GM19035 (cell line): ENCODE measurements around the gene SHF.
"Not testable (repeated sequence)": the region's sequence is repeated elsewhere in the genome, so short reads cannot be mapped to it uniquely, and the experiment has no call there.

Experiments
- ATAC-seq: cut with Tn5 transposase; IDR thresholded peaks from one replicate; pipeline ENCODE4 v1.9.1; 2021; ENCODE audit not compliant: unreplicated experiment

Gene SHF

DNA sequence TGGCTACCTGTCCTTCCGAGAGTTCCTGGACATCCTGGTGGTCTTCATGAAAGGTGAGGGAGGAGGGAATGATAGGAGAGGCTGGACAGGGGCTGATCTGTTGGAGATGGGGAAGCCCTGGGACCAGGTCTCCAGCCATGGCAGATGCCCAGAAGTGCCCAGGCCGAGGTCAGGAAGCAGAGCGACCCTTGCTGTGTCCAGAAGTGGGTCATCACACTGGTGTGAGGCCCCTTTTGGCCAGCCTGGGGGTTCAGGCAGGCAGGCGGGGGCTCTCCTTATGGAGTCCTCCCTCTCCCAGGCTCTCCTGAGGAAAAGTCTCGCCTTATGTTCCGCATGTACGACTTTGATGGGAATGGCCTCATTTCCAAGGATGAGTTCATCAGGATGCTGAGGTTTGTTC, 40.2 kb downstream of the SHF start:
- no peak for ATAC-seq

DNA sequence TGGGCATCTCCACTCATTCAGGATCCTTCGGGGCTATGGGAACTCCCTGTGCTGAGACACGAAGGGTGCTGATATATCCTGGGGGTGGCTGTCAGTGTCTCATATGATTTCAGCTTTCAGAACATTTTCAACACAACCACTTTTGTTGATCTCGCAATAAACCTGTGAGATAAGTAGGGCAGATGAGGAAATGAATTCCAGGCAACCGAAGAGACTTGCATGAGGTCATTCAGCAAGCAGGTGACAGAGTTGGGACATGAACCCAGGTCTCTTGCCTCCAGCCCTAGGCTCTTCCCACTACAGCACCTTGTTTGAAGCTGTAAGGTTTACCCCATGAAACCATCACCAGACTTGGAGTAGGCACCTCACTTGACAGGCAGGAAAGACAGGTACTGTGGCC, 41.4 kb downstream of the SHF start:
- no peak for ATAC-seq

DNA sequence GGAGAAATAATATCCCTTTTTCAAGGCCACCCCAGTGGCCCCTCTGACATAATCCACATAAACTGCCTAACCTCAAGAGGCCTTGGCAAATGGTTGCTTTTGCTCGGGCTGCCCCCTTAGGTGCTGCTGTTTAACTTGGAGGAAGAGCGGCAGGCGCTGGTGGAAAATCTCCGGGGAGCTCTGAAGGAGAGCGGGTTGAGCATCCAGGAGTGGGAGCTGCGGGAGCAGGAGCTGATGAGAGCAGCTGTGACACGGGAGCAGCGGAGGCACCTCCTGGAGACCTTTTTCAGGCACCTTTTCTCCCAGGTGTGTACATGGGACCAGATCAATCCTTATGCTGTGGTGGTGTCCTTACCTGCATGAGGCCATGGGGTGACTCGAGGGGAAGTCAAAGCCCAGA, 43.0 kb downstream of the SHF start:
- no peak for ATAC-seq

DNA sequence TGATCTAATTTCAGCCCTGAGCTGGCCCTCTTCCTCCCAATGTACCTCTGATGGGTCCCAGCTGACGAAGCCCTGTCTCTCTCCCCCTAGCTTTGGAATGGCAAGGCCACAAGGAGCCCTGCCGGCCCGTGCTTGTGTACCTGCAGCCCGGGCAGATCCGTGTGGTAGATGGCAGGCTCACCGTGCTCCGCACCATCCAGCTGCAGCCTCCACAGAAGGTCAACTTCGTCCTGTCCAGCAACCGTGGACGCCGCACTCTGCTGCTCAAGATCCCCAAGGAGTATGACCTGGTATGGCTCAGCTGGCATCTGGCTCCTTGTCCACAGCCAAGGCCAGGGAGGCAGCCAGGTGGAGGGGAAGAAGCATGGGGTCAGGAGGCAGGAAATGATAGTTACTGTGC, 43.8 kb downstream of the SHF start:
- no peak for ATAC-seq

DNA sequence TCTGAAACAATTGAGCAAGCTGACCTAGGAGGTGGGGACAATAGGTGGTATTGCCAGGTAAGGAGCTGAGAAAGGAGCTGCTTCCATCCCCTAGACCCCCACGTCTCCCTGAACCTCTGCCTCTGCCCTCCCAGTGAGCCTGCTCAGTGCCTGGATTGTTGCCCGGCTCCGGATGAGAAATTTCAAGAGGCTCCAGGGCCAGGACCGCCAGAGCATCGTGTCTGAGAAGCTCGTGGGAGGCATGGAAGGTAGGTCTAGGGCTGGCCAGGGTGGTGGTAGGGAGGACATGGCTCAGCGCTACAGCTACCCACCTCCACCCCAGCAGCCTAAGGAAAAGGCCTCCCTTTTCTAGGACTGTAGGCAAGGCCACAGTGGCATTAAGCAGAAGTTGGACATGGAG, 44.7 kb downstream of the SHF start:
- ATAC-seq, result no peak

DNA sequence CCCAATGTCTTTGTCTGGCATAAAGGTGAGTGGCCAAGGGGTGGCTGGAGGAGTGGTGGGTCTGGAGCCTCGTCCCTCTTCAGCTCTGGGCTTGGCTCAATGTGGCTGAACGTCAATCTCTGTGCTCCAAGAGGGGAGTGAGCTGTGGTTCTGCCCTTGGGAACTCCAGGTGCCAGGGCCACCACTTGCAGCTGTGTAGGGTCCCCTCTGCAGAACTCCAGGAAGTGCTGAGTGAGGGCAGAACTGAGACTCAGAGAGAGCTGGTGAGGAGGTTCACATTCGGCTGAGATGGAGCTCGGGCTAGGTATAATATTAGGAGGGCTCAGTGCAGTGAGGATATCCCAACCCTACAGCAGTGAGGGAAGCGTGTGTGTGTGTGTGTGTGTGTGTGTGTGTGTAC, 46.4 kb downstream of the SHF start:
- no peak for ATAC-seq

DNA sequence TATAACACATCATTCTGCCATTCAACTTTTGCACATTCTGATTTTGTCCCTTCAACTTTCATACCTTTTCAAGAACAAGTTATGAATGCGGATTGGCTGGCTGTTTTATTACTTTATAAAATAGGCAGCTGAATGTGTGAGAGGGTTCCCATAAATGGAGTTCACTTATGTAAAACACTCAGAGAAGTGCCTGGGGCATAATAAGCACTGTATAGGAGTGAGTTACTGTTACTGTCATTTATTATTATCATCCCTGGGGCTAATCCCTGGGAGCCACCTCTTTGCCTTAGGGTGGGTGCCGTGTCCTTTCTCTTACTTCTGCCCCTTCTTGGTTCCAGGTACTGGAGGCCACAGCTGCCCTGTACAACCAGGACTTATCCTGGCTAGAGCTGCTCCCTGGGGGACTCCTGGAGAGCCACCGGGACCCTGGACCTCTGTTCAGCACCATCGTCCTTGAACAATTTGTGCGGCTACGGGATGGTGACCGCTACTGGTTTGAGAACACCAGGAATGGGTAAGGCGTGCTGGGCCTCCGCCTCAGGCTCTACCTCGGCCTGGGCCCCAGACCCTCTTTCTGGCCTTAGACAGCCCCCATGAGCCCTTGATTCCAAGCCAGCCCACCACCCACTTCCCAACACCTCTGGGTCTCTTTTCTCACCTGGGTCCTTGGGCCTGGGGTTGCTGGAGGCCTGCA, 47.1 kb downstream of the SHF start:
- no peak for ATAC-seq

DNA sequence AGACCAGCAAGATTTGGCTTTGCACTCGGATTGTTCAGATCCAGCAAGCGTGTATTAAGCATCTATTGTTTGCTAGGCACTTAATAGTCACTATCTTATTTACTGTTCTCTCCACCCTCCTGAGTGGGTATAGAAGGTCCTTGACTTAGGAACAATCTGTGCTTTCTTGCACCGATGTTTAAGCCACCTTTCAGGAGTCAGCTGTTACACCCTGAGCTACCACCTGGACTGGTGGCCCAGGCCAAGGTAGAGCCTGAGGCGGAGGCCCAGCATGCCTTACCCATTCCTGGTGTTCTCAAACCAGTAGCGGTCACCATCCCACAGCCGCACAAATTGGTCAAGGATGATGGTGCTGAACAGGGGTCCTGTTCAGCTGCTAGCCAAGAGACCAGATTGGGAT, 48.0 kb downstream of the SHF start:
- ATAC-seq, result no peak

DNA sequence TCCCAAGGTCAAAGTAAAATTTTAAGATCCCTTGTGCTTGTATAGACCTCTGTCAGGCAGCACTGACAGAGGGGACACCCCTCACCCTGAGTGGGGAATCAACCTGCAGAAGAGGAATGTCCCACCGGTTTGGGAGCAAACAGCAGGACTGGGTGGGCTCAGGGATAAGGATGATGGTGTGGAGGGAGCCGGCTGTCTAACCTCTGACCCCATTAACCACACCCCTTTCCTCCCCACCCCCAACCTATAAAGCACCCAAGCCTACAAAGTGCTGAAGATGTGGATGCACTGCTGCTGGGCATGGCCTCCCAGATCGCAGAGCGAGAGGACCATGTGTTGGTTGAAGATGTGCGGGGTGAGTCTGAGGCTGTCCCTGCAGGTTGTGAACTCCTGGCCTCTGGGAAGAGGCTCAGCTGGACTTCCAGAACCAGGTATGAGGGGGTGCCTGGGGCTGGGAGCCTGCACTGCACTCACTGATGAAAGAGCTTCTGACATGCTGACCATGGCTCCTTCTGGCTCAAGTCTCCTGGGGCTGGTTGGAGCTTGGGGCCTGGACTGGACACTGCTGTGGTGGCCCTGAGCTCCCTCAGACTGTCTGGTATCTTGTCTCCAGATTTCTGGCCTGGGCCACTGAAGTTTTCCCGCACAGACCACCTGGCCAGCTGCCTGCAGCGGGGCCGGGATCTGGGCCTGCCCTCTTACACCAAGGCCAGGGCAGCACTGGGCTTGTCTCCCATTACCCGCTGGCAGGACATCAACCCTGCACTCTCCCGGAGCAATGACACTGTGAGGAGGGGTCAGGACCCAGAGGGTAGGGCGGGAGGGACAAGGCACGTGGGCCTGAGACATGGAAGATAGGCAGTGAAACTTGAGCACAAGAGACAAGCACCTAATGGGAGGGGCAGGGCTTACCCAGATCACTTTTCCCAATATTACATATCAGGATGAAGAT, 48.7 kb downstream of the SHF start:
- ATAC-seq, result no peak

DNA sequence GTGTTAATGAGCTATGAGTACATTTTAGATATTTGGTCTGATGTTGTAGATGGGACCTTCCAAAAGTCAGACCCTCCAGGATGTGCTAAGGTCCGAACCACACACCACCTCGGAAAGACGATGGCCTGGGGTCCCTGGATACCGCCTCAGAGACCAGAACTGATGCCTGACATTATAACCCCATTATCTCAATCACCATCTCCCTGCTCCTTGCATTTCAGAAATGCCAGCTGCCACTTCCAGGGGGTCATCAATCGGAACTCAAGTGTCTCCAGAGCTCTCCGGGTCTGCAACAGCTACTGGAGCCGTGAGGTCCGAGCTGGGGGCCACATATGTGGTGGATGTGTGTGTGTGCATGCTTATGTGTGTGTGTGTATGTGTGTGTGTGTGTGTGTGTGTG, 50.1 kb downstream of the SHF start:
- ATAC-seq, result no peak

DNA sequence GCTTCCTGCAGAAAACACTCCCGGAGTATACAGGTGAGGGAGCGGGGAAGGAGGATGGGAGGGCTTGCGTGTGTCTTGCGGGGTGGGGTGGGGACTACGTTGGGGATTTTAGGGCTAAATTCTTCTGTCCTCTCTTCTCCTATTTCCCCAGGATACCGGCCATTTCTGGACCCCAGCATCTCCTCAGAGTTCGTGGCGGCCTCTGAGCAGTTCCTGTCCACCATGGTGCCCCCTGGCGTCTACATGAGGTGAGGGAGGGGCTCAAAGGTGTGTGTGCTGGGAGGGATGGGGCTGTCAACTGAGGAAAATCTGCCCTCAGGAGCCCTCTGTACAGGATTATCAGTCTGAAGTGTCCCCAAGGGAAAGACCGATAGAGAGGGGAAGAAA, 51.4 kb downstream of the SHF start:
- ATAC-seq, result no peak

DNA sequence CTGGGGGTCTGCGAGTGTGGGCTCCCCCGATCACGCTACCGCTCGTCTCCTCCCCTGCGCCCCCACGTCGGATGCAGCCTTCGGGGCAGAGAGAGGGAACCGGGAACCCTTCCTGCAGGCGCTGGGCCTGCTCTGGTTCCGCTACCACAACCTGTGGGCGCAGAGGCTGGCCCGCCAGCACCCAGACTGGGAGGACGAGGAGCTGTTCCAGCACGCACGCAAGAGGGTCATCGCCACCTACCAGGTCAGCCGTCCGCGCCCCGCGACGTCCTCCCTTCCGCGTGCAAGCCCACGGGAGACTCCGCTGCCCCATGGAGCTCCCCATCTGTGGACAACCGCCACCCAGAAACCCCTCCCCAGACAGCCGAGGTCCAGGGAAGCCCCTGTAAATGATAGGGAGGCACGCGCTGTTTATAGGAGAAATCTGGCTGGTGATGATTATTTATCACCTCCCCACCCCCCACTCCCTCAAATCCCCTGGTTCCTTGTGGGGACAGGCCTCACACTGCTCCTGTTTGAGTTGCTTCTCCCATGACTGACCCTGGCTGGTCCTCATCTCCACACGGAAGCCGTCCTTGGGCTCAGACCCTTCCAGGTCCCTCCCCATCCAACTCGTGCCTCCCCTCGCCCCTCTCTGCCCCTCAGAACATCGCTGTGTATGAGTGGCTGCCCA, 51.9 kb downstream of the SHF start:
- not testable (repeated sequence) for ATAC-seq

DNA sequence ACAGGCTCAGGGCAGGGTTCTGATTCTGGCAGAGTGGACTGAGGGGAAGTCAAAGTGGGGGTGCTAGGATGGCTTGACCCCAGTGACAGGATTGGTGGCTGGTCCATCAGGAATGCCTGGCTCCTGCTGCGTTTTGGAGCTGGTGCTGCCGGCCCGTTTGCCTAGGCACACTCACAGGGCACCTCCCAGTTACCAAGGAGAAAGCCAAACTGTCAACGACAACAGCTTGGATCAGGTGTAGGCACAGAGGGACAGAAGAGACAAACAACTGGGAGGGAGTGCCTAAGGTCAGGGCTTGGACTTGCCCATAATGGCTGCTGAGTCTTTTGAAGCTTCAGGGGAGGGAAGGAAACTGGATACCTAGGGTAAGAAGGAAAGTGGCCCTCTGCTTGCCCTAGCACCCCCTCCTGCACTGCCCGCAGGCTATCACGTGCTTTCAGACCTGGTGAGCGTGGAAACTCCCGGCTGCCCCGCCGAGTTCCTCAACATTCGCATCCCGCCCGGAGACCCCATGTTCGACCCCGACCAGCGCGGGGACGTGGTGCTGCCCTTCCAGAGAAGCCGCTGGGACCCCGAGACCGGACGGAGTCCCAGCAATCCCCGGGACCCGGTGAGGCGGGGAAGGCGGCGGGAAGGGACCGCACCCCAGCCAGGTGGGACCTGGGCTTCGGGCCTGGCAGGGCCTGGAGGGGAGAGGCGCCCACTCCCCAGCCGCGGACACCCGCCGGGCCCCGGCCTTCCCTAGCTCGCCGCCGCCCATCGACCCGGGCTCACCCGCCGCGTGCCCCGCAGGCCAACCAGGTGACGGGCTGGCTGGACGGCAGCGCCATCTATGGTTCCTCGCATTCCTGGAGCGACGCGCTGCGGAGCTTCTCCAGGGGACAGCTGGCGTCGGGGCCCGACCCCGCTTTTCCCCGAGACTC, 52.8 kb downstream of the SHF start:
- no peak for ATAC-seq

DNA sequence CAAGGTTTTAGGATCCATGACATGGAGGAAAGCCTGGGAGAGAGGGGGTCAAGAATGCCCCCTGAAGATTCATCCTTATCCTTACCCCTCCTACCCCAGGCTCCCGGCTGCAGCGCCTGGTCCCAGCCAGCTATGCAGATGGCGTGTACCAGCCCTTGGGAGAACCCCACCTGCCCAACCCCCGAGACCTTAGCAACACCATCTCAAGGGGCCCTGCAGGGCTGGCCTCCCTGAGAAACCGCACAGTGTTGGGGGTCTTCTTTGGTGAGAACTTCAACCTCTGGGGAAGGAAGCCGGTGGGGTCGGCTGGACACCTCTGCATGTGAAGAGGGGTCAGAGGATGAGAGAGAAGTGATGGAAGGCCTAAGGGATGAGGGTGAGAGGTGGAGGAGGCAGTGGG, 53.7 kb downstream of the SHF start:
- no peak for ATAC-seq

DNA sequence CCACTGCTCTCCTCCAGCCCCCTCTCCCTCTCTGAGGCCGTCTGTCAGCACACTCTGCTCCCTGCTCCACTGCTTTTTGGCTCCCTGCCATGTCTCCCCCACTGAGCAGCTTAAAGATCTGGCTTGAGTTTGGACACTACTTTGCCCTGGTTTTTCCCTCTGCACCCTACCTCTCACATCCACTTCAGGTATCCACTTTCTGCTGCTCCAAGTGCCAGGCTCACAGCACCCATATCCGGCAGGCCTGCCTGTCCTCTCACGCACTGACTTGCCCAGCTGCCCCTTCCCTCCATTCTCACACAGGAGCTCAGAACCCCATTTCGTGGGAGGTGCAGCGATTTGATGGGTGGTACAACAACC, 54.2 kb downstream of the SHF start:
- ATAC-seq, result no peak

DNA sequence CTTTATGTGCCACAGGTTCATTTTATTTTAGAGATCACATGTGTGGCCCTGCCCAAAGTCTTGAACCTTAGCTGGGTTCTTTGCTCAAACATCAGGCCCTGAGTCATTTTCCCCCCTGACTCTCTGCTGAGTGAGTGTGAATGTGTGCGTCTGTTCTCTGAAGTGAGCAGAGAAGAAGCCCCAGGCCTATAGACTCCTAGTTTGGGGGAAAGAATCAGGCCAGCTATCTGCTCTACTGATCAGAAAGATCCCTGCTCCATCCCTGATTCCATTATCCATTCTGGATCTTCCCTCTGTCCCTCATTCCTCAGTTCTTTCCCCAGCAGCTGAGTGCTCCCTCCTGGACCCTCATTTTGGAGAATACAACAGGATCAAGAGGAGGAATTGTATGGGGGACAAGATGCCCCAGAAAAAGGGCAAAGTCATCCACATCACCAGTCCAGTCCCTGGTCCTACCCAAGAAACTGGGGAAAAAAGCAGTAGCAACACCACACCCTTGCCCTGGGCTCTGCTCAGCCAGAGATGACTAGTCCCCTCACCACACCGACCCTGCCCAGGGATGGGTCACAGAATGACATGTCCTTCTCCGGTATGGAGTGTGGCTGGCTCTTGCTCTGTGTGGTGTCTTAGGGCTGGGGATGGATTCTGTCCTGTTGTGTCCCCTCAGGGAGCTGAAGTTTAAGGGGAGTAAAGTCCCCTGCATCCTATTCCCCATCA, 54.8 kb downstream of the SHF start:
- ATAC-seq, result no peak

DNA sequence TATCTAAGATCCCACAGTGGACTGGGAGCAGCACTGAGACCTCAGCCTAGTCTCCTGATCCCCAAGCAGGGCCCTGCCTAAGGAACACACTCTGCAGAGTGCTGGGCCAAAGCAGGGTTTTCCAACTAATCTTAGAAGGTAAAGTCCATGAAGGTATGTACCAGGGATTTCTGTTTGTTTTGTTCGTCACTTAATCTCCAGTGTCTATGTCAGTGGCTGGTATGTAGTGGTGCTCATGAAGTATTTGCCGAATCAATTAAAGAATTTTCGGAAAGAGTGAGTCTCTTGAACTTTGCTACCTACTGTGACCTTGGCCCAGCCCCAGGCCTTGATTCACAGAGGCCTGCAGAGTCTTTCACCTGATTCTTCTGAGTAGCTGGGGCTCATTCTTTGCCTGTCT, 56.3 kb downstream of the SHF start:
- ATAC-seq, result no peak

DNA sequence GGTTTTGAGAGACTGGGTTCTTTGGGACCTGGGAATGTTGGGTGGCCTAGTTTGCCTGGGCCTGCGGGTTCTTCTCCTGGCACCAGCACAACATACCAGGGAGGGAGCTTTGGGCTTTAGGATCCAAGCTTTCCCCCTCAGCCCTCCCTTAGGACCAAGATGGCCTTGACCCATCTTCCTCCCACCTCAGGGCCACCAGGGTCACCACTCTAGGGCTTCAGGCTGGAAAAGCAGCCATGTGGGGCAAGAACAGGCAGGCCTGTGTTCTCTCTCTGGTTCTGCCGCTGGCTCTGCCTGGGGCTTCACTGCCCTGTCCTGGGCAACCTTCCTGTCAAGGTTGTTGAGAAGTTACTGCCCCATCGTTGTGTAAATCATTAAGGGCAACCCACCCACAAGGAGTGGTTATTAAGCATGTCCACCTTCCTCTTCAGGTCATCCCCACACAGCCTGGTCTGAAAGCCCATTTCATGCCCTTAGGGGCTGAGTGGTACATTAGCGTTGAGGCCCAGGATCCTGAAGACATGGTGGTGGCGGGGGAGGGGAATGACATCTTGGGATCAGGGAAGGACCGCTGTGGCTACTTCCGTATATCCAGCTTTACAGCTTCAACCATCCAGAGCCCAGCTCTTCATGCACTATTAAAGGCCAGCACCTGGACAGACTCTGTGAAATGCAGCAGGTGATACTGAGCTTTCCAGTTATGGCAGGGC, 57.3 kb downstream of the SHF start:
- no peak for ATAC-seq

DNA sequence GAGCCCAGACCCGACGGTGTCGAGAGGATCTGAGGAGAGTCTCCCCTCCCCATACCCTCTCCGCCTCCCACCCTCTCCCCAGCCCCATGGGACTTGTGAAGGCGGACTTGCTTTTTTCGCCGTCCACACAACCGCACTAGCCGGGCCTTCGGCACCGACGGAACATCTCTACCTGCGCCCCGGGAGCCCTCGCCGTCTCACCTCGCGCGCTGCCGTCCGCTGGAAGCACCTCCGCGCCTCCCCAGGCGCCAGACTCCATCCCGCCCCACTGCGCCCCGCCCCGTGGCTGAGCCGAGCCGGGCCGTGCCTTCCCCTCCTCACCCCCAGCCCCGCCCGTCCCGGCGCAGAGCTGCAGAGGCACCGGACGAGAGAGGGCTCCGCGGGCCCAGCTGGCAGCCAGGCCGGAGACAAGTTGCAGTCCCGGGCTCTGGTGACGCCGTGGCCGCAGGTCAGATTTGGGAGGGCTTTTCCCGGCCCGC, 58.1 kb downstream of the SHF start, which contains the start of the genes DUOX1 and DUOXA1:
Gene DUOX1, plus strand, starts transcription at position 344 of the 479 bp plus-strand sequence. CDS start 1,973 bp downstream, outside the sequence.
Gene DUOXA1, minus strand, starts transcription at position 229 of the 479 bp plus-strand sequence. CDS start 6,865 bp downstream, outside the sequence.
- ATAC-seq, result no peak
